ENCODE measurements around the gene CYP2A6. TPM values are rescaled to one million over a fixed set of nuclear protein-coding genes. Genes with fewer than 3 reads are reported as not detected.
A peak's percentile ranks its signal among the peaks of the same experiment; 100 is the strongest.
"Not testable (repeated sequence)": the region's sequence is repeated elsewhere in the genome, so short reads cannot be mapped to it uniquely, and the experiment has no call there.

The CYP2A6 gene
- total and polyA plus RNA-seq, 2 experiments from 2014 or later = 0.39 TPM; not detected in 1

DNA sequence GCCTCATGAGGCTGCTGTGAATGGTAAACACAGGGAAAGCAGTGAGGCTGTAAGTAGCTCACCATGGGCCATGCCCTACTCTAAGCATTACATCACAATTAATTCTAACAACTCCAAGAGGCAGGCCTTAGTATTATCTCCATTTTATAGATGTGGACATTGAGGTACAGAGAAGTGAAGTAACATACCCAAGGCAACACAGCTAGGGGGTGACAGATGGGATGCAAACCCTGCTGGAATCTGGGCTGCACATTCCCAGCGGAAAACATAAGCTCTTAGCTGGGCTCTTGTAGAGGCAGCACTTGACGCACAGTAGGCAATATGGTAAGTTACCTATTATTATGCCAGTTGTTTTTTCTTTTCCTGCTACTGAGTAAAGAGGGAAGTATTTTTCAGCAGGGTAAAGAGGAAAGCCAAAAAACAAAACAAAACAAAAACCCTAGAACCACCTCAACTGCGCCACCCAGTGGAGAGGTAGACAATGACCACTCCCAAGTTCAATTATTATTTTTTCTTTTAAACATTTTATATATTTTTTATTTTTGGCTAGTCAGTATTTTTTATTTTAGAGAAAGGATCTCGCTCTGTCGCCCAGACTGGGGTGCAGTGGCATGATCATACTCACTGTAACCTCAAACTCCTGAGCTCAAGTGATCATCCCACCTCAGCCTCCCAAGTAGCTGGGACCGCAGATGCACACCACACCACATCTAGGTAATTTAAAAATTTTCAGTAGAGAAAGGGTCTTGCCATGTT is 30.6 kb downstream of the CYP2A6 start:
- H3K79me2 ChIP-seq (replicated peaks; ENCODE audit: insufficient read depth); H3K4me3 ChIP-seq; H3K27ac Mint-ChIP-seq; H3K4me1 ChIP-seq (ENCODE audit: insufficient read depth); H4K20me1 ChIP-seq (replicated peaks; ENCODE audit: insufficient read depth); H3K4me2 ChIP-seq; H3K9me3 Mint-ChIP-seq; H3F3A ChIP-seq (replicated peaks; ENCODE audit: low read depth); H3K36me3 Mint-ChIP-seq (ENCODE audit: low read depth); H2AFZ ChIP-seq; H3K9me2 ChIP-seq (ENCODE audit: insufficient read depth); H3K4me3 Mint-ChIP-seq; H3K36me3 ChIP-seq (ENCODE audit: insufficient read depth): not testable (repeated sequence)
- peaks cover 14% of the 10 kb centered on the region for H3K27me3 ChIP-seq (ENCODE audit: insufficient read depth)
- TF ChIP-seq, protein P1, sequence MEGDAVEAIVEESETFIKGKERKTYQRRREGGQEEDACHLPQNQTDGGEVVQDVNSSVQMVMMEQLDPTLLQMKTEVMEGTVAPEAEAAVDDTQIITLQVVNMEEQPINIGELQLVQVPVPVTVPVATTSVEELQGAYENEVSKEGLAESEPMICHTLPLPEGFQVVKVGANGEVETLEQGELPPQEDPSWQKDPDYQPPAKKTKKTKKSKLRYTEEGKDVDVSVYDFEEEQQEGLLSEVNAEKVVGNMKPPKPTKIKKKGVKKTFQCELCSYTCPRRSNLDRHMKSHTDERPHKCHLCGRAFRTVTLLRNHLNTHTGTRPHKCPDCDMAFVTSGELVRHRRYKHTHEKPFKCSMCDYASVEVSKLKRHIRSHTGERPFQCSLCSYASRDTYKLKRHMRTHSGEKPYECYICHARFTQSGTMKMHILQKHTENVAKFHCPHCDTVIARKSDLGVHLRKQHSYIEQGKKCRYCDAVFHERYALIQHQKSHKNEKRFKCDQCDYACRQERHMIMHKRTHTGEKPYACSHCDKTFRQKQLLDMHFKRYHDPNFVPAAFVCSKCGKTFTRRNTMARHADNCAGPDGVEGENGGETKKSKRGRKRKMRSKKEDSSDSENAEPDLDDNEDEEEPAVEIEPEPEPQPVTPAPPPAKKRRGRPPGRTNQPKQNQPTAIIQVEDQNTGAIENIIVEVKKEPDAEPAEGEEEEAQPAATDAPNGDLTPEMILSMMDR (conservative IDR thresholded peaks at IDR 0.05; ENCODE audit: low read depth in 2 of 2) = peak; percentile 74 to 75
- ATAC-seq (peak; percentile 30), DNase-seq (ENCODE audit: low spot score) (peak; percentile 60)
- 0 out of 2 replicates have a peak overlapping the region, but pooled peaks have one; percentile 1 for H3K27ac ChIP-seq (ENCODE audit: low read depth)
- Mint-ChIP-seq H3K27me3 (ENCODE audit: insufficient read depth, low read depth, poor library complexity) (peaks cover 18% of the 10 kb centered on the region), H3K4me1 (peaks cover 17% of the 10 kb centered on the region)

DNA sequence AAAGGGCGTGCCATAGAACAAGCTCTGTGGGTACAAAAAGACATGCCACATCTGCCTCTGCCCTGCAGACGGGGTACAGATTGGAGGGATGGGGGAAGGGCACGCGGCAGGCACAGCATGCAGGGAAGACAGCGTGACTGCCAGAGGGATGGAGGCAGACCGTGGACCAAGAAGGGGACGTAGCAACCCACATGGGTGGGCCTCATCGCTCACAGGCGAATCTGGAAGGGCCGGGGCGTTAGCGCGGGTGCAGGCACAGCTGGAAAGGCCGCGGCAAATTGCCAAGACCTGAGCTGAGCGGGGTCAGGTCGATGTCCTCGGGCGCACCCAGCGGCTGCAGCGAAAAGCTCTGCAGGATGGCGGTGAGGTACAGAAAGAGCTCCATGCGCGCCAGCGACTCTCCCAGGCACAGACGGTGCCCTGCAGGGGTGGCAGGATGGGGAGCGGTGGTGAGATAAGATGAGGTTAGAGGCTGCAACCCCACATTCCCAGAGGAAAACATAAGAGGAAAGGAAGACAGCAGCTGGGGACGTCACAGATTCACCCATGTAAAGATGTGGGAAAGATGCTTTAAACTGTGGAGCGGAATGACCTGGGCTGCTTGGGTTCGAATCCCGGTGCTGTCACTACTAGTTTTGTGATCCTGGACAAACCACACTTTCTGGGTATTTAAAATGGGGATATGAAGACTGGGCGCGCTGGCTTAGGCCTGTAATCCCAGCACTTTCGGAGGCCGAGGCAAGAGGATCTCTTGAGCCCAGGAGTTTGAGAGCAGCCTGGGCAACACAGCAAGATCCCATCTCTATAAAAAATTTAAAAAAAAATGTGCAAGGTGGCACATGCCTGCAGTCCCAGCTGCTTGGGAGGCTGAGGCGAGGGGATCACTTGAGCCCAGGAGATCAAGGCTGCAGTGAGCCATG is 31.5 kb downstream of the CYP2A6 start:
- not testable (repeated sequence) for H3K27ac Mint-ChIP-seq; H3F3A ChIP-seq (replicated peaks; ENCODE audit: low read depth); H3K27ac ChIP-seq (ENCODE audit: low read depth); H3K9me2 ChIP-seq (ENCODE audit: insufficient read depth); H2AFZ ChIP-seq; H3K36me3 Mint-ChIP-seq (ENCODE audit: low read depth); H3K9me3 Mint-ChIP-seq; H3K4me1 ChIP-seq (ENCODE audit: insufficient read depth); H3K79me2 ChIP-seq (replicated peaks; ENCODE audit: insufficient read depth); H3K36me3 ChIP-seq (ENCODE audit: insufficient read depth); H4K20me1 ChIP-seq (replicated peaks; ENCODE audit: insufficient read depth)
- peak overlapping the region; percentile 72 for H3K4me2 ChIP-seq
- DNase-seq (ENCODE audit: low spot score) = peak; percentile 63
- H3K27me3 ChIP-seq (ENCODE audit: insufficient read depth) = peaks cover 14% of the 10 kb centered on the region
- ATAC-seq = peak; percentile 97
- Mint-ChIP-seq H3K4me3 (peak overlapping the region; percentile 63), H3K27me3 (ENCODE audit: insufficient read depth, low read depth, poor library complexity) (peaks cover 16% of the 10 kb centered on the region), H3K4me1 (peaks cover 21% of the 10 kb centered on the region)
- H3K4me3 ChIP-seq = peak overlapping the region; percentile 53; the same call in 1 of the 2 replicates
- TF ChIP-seq, protein P1 (conservative IDR thresholded peaks at IDR 0.05; ENCODE audit: low read depth in 2 of 2) = peak in 1 of 2 experiments; percentile 46; a peak in 3 of 4 replicates

DNA sequence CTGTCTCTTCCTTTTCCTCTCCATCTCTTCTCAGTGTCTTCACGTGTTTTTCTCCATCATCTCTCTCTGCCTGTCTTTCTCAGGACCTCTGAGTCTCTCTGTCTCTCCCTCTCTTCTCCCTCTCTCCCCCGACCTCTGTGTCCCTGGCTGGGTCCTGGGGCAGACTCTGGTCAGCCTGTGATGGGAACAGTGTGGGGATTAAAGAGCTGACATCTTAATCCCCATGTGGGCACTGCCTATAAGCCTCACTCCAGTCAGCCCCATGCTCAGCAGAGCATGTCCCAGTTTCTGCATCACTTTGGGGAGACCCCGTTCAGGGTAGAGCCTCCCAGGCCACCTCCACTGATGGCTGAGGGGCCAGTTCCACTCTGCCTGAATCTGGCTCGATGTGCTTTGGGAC is 35.0 kb downstream of the CYP2A6 start:
- Histone ChIP-seq H3K4me3 (no peak overlapping the region), H3F3A (replicated peaks; ENCODE audit: low read depth) (peaks cover 3% of the 10 kb centered on the region; the same call in 1 of the 2 replicates), H3K4me1 (ENCODE audit: insufficient read depth) (peaks cover 8% of the 10 kb centered on the region; the same call in 1 of the 2 replicates), H3K27ac (ENCODE audit: low read depth) (no peak overlapping the region), H2AFZ (no peak overlapping the region), H3K9me2 (ENCODE audit: insufficient read depth) (no peaks in the 10 kb centered on the region), H3K79me2 (replicated peaks; ENCODE audit: insufficient read depth) (no peaks in the 10 kb centered on the region), H3K36me3 (ENCODE audit: insufficient read depth) (no peaks in the 10 kb centered on the region), H4K20me1 (replicated peaks; ENCODE audit: insufficient read depth) (no peaks in the 10 kb centered on the region), H3K27me3 (ENCODE audit: insufficient read depth) (peaks cover 26% of the 10 kb centered on the region), H3K4me2 (no peak overlapping the region)
- peaks cover 31% of the 10 kb centered on the region for H3K4me1 Mint-ChIP-seq
- DNase-seq (ENCODE audit: low spot score) (no peak), ATAC-seq (no peak)
- H3K27ac Mint-ChIP-seq = no peak overlapping the region
- H3K4me3 Mint-ChIP-seq = no peak overlapping the region
- H3K9me3 Mint-ChIP-seq = no peaks in the 10 kb centered on the region; the same call in 2 of the 3 replicates
- no peaks in the 10 kb centered on the region; the same call in 2 of the 3 replicates for H3K36me3 Mint-ChIP-seq (ENCODE audit: low read depth)
- H3K27me3 Mint-ChIP-seq (ENCODE audit: insufficient read depth, low read depth, poor library complexity) = peaks cover 24% of the 10 kb centered on the region
- TF ChIP-seq, protein P2, sequence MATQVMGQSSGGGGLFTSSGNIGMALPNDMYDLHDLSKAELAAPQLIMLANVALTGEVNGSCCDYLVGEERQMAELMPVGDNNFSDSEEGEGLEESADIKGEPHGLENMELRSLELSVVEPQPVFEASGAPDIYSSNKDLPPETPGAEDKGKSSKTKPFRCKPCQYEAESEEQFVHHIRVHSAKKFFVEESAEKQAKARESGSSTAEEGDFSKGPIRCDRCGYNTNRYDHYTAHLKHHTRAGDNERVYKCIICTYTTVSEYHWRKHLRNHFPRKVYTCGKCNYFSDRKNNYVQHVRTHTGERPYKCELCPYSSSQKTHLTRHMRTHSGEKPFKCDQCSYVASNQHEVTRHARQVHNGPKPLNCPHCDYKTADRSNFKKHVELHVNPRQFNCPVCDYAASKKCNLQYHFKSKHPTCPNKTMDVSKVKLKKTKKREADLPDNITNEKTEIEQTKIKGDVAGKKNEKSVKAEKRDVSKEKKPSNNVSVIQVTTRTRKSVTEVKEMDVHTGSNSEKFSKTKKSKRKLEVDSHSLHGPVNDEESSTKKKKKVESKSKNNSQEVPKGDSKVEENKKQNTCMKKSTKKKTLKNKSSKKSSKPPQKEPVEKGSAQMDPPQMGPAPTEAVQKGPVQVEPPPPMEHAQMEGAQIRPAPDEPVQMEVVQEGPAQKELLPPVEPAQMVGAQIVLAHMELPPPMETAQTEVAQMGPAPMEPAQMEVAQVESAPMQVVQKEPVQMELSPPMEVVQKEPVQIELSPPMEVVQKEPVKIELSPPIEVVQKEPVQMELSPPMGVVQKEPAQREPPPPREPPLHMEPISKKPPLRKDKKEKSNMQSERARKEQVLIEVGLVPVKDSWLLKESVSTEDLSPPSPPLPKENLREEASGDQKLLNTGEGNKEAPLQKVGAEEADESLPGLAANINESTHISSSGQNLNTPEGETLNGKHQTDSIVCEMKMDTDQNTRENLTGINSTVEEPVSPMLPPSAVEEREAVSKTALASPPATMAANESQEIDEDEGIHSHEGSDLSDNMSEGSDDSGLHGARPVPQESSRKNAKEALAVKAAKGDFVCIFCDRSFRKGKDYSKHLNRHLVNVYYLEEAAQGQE (IDR thresholded peaks at IDR 0.05; ENCODE audit: unreplicated experiment) = no peak
- no peak for TF ChIP-seq POLR2AphosphoS5 (IDR thresholded peaks at IDR 0.05; ENCODE audit: low read depth)
- TF ChIP-seq, protein P3, sequence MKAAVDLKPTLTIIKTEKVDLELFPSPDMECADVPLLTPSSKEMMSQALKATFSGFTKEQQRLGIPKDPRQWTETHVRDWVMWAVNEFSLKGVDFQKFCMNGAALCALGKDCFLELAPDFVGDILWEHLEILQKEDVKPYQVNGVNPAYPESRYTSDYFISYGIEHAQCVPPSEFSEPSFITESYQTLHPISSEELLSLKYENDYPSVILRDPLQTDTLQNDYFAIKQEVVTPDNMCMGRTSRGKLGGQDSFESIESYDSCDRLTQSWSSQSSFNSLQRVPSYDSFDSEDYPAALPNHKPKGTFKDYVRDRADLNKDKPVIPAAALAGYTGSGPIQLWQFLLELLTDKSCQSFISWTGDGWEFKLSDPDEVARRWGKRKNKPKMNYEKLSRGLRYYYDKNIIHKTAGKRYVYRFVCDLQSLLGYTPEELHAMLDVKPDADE (IDR thresholded peaks at IDR 0.05) = no peak

All from GM23338 (cell line).